Neural cell (in vitro differentiated cells): ENCODE data around the gene DMXL2.

Experiments used
- CTCF ChIP-seq: fragments of 450-650 bp; IDR thresholded peaks from 2 replicates; pipeline ENCODE4 v1.5.1; 2014; ENCODE audit warnings: antibody characterized with exemption, mild to moderate bottlenecking, moderate library complexity; ENCODE audit not compliant: poor library complexity, severe bottlenecking
- RAD21 ChIP-seq: fragments of 450-650 bp; conservative IDR thresholded peaks from 2 replicates; pipeline ENCODE4 v1.6.1; 2014; ENCODE audit warnings: antibody characterized with exemption, mild to moderate bottlenecking, moderate library complexity
- SMC3 ChIP-seq: fragments of 450-650 bp; conservative IDR thresholded peaks from 2 replicates; pipeline ENCODE4 v1.6.1; 2014; ENCODE audit warnings: antibody characterized with exemption, mild to moderate bottlenecking, moderate library complexity; ENCODE audit not compliant: poor library complexity

- TF ChIP-seq RAD21 (no peak), CTCF (no peak), SMC3 (no peak)
These were observed 139.1 kb downstream of the DMXL2 start for GRCh38 chr15:51483520-51483919.
